Omental fat pad (tissue), 4 donors: ENCODE measurements around the gene ABHD15. TPM values are rescaled to one million over a fixed set of nuclear protein-coding genes. Genes with fewer than 3 reads are reported as not detected.

Experiments used
- ATAC-seq: fragments of 150-250 bp; one replicate; pipeline ENCODE4 v1.9.1; 2016; ENCODE audit warnings: mild to moderate bottlenecking, moderate library complexity; ENCODE audit not compliant: low FRiP score
- DNase-seq: peaks from one replicate; pipeline ENCODE4 v3.0.0-alpha.2; 2019; ENCODE audit warnings: low spot score
- total RNA-seq, 4 donors: library from RNA; depleted of rRNA; stranded (reverse); fragments of >200 nt; gene quantifications; one replicate each; pipeline ENCODE4 v1.1.0, GENCODE V29; 2016
- TF ChIP-seq, protein P1 (sequence below), 3 donors: fragments of 450-650 bp; IDR thresholded peaks; one replicate each; pipeline ENCODE4 v1.5.1; 2016 to 2017; ENCODE audit warnings: antibody characterized with exemption in 3 of 3, mild to moderate bottlenecking in 3 of 3, moderate library complexity in 2 of 3

The ABHD15 gene
- total RNA-seq, 4 donors from 2014 or later: 21.6 to 55.2 (median 25.2) TPM

DNA sequence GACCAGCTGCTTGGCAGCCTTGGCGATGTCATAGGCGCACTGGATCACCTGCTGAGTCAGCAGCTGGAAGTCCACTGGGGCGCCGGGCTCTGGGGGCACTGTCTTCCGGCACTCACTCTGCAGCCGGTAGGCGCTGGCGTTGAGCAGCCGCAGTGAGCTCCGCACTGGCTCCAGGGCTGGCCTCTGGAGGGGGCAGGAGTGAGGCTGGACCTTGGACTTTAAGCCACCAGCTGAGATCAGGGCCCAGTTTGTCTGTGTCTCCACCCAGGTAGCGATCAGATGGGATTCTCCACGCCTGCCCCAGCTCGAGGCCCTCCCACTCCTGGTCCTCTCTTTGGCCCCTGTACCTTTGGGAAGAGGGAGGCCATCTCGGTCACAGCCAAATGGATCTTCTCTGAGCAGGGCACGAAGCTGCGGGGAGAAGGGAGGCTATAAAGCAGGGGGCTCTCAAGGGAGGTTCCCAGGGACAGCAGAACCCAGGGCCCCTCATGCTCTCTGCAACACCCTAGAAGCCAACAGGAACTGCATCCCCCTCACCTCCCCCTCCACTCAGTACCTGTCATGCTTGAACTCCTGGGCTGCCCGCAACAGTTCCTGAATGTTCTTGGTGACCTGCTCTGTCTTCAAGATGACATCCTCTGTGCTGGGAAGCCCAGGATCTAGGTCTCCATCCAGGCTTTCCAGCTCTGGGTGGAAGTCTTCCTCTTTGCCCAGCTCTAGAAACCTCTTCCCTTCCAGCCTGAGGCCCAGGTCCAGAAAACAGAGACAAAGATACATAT, 8.1 kb upstream of the ABHD15 start:
- TF ChIP-seq, protein P1, sequence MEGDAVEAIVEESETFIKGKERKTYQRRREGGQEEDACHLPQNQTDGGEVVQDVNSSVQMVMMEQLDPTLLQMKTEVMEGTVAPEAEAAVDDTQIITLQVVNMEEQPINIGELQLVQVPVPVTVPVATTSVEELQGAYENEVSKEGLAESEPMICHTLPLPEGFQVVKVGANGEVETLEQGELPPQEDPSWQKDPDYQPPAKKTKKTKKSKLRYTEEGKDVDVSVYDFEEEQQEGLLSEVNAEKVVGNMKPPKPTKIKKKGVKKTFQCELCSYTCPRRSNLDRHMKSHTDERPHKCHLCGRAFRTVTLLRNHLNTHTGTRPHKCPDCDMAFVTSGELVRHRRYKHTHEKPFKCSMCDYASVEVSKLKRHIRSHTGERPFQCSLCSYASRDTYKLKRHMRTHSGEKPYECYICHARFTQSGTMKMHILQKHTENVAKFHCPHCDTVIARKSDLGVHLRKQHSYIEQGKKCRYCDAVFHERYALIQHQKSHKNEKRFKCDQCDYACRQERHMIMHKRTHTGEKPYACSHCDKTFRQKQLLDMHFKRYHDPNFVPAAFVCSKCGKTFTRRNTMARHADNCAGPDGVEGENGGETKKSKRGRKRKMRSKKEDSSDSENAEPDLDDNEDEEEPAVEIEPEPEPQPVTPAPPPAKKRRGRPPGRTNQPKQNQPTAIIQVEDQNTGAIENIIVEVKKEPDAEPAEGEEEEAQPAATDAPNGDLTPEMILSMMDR (IDR thresholded peaks at IDR 0.05): no peak
- no peak for ATAC-seq
- DNase-seq: no peak

DNA sequence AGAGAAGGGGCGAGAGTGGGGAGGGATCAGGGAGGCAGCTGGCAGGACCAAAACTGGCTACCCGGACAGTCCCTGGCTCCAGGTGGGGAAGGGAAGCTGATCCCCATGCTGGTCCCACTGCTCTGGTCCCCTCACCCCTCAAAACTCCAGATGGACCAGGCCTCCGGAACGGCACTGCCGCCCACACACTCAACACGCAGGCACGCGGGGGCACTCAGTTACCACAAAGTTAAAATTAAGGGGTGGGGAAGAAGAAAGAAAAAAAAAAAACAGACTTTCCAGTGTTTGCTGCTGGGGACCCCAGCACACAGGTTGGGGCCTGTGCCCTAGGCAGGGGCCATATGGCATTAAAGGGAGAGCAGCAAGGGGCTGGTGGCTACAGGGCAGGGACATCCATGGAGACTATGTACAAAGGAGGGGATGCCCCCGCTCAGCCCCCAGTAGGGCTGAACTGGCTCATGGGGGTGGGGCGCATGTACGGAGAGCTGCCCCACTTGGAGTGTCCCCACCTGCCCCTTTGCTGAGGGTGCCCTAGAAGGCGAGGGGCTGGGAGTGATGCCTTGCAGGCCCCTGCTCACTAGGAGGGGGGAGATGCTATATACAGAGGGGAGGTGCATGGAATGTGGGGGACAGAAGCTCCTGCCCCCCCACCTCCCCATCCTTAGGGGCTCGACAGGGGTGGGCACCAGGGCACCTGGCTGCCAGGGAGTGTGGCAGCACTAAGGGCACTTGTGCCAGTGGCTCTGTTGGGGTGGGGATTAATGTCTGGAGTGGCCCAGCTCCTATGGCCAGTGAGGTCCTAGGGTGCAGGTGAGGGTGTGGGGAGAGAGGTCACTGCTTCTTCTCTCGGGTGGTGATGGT, 7.3 kb upstream of the ABHD15 start:
- ATAC-seq (no peak), DNase-seq (no peak)
- TF ChIP-seq, protein P1 (IDR thresholded peaks at IDR 0.05): no peak

DNA sequence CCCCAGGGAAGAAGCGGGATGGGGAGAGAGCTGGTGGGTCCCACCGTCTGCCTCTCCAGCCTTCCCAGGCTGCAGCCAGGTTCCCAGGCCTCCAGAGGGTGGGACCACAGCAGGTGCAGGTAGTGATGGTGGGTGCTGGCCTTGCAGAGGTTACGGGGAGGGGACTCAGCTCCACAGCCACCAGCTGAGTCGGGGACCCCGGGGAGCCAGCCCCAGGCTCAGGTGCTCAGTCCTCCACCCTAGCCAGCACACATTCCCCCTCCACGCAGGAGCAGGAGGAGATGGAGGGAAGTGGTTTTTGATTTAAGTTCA, 6.7 kb upstream of the ABHD15 start:
- TF ChIP-seq, protein P1 (IDR thresholded peaks at IDR 0.05): no peak
- DNase-seq: no peak
- ATAC-seq: no peak

DNA sequence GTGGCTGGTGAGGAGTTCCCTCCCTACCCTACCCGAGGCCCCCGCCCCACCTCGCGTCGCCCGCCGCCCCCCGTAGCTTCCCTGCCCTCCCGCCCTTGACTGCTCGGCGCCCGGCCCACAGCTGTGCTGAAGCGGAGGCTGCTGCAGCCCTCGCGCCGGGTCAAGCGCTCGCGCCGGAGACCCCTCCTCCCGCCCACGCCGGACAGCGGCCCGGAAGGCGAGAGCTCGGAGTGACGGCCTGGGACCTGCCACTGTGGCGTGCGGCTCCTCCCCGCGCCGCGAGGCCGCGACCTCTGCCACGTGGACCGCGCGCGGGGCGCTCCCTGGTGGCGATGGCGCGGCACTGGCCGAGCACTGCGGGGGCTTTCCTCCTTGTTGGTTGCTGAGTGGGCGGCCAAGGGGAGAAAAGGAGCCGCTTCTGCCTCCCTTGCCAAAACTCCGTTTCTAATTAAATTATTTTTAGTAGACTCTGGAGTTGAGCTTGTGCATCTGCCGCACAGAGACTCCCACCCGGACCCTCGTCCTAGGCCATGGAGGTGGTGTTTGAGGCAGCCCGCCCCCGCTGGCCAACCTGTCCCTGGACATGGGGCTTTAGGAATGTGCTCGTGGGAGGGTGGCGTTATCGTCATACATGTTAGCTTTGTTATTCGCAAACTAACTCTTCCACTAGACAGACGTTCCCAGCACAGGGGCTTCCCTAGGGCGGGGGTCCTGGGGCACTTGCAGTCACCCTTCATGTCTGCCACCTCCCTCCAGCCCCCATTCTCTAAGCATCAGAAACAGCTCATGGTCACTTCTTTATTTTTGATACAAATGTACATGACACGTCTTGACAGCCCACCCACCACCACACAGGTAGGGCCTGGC, 6.1 kb upstream of the ABHD15 start:
- TF ChIP-seq, protein P1 (IDR thresholded peaks at IDR 0.05): peak in 1 of 3 donors; percentile 59
- peak; percentile 46 for ATAC-seq
- no peak for DNase-seq

DNA sequence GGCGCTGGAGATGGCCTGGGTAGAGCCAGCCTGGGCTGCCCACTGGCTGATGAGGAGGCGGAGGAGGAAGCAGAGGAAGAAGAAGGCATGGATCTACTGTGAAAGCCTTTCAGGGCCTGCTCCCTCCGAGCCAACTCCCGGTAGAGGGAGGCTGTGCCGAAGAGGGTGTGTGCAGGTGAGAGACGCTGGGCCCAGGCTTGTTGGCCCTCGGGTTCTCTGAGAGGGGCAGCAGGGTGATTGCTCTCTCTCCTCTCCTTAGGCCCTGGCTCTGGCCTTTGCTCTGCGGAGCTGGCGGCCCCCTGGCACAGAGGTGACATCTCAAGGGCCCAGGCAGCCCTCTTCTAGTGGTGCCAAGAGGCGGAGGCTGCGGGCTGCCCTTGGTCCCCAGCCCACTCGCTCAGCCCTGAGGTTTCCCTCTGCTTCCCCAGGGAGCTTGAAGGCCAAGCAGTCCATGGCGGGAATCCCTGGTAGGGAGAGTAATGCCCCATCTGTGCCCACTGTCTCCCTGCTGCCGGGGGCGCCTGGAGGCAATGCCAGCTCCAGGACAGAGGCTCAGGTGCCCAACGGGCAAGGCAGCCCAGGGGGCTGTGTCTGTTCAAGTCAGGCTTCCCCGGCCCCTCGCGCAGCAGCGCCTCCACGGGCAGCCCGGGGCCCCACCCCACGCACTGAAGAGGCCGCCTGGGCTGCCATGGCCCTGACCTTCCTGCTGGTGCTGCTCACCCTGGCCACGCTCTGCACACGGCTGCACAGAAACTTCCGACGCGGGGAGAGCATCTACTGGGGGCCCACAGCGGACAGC, 5.2 kb upstream of the ABHD15 start:
- ATAC-seq: no peak
- peak; percentile 3 for DNase-seq
- TF ChIP-seq, protein P1 (IDR thresholded peaks at IDR 0.05): no peak

DNA sequence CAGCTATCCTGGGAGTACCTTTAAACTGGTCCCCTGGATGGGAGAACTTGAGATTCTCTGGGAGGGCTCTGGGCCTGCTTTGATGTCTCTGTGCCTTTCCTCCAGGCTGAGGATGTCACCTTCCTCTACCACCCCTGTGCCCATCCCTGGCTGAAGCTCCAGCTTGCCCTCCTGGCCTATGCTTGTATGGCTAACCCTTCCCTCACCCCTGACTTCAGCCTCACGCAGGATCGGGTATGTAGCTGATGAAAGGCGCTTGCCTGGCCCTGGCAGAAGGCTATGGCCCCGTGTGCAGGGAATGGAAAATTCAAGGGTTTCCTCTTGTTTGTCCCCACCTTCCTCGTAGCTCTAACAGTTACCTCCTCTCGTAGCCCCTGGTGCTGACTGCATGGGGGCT, 4.6 kb upstream of the ABHD15 start:
- DNase-seq (no peak), ATAC-seq (no peak)
- TF ChIP-seq, protein P1 (IDR thresholded peaks at IDR 0.05): no peak
